Stimulated activated CD4-positive, alpha-beta T cell treated with anti-CD3 and anti-CD28 coated beads, Interleukin-12 subunit alpha, Interleukin-12 subunit beta, amount 100 ng/mL, for 48 hours (primary cell): Measurements from ENCODE around the gene HRCT1.
A peak's percentile ranks its signal among the peaks of the same experiment; 100 is the strongest.
"Not testable (repeated sequence)": the region's sequence is repeated elsewhere in the genome, so short reads cannot be mapped to it uniquely, and the experiment has no call there.

Experiments used
- DNase-seq, 3 donors: peaks; one replicate each; pipeline ENCODE4 v3.0.0-alpha.2; 2020; ENCODE audit warnings: low read depth in 2 of 3, low spot score in 1 of 3

HRCT1 gene

DNA sequence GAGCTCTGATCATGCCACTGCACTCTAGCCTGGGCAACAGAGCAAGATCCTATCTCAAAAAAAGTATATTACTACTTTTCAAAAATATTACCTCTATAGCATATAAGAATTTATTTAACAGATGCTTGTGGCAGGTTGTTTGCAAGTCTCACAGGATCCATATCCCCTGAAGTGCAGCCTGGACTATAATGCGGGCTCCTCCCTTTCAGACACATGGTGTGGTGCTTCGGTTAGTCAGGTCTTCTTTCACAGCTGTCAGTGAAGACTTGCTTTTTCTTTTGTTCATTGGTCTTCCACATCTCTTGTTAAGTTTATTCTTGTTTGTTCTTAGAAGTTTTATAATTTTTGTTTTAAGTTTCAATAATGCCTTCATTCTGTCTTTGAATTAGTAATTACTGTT is 9.4 kb upstream of the HRCT1 start:
- no peak for DNase-seq

DNA sequence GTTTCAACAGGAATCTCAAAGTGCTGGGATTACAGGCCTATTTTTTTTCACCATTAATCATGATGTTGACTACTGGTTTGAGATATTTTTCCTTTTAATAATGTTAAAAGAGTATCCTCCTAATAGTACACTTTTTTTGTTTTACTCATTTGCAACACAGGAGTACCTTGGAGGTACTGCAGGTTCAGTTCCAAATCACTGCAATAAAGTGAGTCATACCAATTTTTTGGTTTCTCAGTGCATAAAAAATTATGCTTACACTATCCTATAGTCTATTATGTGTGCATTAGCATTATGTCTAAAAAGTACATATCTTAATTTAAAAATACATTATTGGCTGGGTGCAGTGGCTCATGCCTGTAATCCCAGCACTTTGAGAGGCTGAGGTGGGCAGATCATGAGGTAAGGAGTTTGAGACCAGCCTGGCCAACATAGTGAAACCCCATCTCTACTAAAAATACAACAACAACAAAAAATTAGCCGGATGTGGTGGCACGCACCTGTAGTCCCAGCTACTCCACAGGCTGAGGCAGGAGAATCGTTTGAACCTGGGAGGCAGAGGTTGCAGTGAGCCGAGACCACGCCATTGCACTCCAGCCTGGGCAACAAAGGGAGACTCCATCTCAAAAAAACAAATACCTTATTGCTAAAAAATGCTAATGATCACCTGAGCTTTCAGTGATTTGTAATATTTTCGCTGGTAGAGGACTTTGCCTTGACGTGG is 8.5 kb upstream of the HRCT1 start:
- not testable (repeated sequence) for DNase-seq

- no peak for DNase-seq
These were observed 7.7 kb upstream of the HRCT1 start for GRCh38 chr9:35898337-35898736.

DNA sequence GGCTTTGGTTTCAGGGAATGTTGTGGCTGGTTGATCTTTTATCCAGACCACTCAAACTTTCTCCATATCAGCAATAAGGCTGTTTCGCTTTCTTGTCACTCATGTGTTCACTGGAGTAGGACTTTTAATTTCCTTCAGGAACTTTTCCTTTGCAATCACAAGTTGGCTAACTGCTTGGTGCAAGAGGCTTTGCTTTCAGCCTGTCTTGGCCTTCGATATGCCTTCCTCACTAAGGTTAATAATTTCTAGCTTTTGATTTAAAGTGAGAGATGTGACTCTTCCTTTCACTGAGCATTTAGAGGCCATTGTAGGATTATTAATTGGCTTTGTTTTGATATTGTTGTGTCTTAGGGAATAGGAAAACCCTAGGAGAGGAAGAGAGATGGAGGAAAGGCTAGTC is 7.0 kb upstream of the HRCT1 start:
- DNase-seq: no peak

DNA sequence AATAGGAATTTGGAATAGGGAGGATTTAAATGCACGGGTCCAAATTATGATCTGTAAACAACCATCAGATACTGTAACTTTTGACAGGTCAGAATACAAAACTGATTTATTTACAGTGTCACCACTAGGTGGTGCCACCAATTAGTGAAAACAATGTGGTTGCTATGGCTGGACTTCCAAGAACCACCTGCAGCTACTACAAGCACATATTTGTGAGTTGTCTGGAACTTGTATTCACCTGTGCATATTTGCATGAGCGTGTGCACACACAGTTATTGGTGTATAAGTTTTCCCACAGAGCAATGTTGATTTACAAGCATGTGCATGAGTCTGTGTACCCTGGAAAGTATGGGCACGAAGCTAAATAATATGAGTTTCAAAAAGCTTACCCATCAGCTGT is 3.0 kb upstream of the HRCT1 start:
- DNase-seq: peak in 1 of 3 donors; percentile 47

- no peak for DNase-seq
These were observed 1.7 kb upstream of the HRCT1 start for GRCh38 chr9:35904338-35904737.

GRCh38 chr9:35905051-35905781 is 786 bp upstream of the HRCT1 start:
- no peak for DNase-seq

DNA sequence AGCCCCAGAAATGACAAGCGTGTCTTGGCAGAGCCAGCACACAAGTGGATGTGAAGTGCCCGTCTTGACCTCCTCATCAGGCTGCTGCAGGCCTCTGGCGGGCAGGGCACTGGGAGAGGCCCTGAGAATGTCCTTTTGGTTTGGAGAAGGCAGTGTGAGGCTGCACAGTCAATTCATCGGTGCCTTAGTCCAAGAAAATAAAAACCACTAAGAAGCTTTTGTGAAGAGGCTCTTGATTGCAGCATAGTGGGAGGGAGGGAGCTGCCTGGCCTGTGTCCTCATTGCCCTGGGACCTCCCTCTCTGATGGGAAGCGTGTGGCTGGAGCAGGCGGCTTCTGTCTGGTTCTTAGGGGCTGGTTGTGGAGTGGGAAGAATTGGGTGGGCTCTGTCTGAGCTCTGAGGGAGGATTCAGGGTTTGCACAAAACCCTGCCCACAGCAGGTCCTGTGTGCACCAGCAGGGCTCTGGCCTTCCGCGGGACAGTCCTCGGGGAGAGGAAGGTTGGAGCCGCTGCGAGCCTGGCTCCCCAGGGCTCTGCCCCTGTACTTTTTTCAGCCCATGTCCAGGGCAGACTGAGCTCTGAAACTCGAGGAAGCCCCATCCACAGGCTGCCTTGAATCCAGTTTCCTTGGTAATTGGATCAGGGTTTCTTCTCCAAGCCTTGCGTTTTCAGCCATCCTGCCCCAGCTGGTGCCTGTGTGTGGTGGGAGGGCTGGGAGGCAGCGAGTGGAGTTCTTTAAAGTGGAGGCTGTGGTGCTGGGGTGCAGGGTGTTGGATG is 1.1 kb downstream of the HRCT1 start:
- DNase-seq: no peak

DNA sequence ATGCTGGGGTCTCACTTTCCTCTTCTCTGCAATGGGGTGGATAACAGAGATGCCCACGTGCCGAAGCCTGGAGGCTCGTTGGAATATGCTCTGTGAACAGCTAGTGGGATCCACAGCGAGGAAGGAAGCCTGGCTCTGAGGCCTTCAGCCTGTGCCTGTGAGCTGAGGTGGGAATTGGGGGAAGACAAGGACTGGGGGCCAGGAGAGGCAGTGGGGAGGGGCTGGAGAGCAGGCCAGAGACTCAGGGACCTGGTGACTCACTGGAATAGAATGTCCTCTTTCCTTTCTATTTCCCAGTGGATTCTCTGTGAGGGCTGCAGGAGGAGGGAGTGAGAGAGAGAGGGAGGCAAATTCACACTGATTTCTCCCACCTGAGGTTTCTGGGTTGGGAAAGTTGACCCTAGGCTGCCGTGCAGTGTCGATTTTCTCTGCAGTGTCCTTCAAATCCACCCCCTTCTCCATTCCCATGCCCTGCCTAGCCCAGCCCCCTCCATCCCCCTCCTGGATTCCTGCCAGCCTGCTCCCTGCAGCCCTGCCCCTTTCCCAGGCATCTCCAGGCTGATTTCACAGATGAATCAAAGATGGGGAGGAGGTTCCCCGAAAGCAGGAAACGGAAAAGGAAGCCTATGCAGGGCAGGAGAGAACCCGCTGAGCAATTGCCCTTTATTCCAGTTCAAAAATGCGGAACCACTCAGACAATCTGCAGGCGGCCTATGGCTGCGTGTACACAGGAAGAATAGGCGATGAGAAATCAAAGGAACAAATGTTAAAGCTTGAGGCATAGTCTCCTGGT is 1.9 kb downstream of the HRCT1 start:
- no peak for DNase-seq

DNA sequence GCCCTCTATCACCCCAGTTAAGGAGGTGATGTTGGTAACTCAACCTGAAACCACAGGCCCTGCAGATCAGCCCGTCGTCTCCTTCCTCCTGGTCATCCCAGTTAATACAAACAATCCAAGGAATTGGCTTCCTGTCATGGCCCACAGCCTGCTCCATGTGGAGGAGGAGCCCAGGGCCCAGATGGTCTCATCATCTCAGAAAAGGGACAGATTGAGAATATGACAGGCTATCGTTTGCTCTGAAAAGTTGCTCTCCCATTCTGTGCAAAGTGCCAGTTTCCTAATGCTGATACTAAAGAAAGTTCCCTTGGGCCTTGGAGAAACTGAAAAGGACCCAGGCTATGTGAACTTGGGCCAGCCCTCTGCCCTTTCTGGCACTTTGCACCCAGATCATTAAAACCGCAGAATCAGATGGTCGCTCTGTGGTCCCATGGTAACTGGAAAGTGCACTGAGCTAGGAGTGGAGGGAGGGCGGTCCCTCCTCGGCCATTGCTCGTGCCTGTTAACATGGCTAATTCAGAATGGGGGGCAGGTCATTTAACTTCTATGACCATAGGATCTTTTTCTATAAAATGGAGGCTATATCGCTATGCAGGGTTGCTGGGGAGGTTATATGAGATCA is 2.6 kb downstream of the HRCT1 start:
- no peak for DNase-seq

GRCh38 chr9:35909274-35909673 is 3.3 kb downstream of the HRCT1 start, which contains the start of gene SPAAR:
SPAAR (plus strand) TSS chr9:35909490; CDS start chr9:35910464, 974 bp downstream.
- DNase-seq: no peak

DNA sequence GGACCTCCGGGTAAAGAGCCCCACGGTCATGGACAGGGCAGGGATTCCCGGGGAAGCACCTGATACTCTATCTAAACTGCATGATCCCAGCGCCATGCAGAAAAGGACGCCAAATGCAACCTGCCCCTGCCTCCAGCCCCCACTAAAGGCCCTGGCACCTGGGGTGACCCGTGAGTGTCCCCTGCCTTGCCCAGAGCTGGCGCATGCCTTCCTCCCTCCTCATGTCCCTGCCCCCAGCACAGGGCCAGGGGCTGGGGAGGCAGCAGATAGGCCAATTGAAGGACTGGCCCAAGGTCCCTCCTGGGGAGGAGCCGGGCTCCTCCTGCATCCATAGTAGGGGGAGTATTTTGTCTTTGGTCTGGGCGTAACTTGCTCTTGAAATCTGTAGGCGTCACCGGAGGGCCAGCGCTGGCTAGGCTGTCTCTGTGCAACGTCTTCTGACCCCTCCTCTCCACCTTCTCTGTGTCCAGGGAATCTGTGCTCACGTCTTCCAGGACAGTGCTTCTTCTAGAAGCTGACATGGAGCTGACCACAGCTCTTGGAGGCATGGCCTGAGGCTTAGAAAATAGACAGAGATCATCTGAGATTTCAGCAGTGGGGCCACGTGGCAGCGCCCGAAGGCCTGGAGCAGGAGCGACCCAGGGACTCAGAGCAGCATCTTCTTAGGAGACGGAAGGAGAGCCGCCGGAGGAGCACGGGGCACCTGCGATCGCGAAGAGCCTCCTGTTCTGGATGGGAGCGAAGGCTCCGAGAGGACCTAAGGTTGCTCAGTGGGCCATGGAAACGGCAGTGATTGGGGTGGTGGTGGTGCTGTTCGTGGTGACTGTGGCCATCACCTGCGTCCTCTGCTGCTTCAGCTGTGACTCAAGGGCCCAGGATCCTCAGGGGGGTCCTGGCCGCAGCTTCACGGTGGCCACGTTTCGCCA is 3.9 kb downstream of the HRCT1 start:
- no peak for DNase-seq

GRCh38 chr9:35910613-35911359 is 4.8 kb downstream of the HRCT1 start:
- peak; percentile 28 to 31 (median 31) for DNase-seq

GRCh38 chr9:35911690-35912089 is 5.7 kb downstream of the HRCT1 start:
- DNase-seq: no peak

- DNase-seq: no peak
These were observed 6.9 kb downstream of the HRCT1 start for GRCh38 chr9:35912791-35913400.

DNA sequence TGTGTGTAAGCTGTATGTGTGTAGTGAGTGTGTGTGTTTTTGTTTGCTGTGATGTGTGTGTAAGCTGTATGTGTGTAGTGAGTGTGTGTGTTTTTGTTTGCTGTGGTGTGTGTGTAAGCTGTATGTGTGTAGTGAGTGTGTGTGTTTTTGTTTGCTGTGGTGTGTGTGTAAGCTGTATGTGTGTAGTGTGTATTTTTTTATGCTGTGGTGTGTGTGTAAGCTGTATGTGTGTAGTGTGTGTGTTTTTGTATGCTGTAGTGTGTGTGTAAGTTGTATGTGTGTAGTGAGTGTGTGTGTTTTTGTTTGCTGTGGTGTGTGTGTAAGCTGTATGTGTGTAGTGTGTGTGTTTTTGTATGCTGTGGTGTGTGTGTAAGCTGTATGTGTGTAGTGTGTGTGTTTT is 7.4 kb downstream of the HRCT1 start:
- not testable (repeated sequence) for DNase-seq

DNA sequence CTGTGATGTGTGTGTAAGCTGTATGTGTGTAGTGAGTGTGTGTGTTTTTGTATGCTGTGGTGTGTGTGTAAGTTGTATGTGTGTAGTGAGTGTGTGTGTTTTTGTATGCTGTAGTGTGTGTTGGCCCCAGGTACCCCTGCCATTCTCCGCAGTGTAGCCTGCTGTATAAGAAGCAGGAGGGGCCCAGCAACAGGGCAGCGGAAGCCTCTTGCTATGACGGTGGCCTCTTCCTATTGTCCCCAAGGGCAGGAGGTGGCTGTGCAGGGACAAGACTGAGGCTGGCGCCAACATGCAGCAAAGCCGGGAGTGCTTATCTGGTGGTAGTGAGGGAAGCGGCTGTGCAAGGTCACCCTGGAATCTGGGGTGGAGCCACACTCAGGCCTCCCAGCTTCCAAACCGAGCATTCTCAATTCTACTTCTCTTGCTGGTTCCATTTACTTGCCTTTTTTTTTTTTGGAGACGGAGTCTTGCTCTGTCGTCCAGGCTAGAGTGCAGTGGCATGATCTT is 8.4 kb downstream of the HRCT1 start:
- DNase-seq: no peak

DNA sequence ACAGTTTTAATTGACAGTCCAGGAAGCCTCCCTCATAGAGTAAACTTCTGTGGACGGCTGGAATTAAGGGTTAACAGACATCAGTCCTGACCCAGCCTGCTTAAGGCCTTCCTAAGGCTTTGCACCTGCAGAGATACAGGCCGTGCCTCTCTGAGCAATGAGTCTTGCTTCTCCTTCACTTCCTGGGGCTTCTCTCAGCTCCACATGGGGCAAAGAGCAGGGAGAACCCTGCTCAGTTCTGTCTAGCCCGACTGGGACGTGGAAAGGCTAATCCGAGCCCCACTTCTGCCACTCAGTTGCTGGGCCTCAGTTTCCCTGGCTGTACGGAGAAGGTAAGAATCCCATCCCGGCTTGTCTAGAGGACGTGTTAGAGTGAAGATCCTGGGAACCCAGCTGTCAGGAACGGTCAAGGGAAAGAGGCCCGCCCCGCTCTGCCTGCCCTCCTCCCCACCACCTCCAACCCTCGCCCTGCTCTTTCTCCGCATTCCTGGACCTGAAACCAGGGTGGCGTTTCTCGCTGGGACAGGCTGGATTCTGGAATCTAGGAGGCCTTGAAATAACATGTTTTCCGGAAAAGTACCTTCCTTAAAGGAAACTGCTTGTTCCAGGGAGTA is 9.8 kb downstream of the HRCT1 start:
- no peak for DNase-seq
